PFSK-1 (cell line): ENCODE results near the gene NTN1.

Experiments used
- POLR2AphosphoS5 ChIP-seq: IDR thresholded peaks from 2 replicates; pipeline ENCODE4 v1.6.1; 2012; ENCODE audit warnings: low read depth, mild to moderate bottlenecking, control low read depth, low read length, moderate library complexity
- SIN3A ChIP-seq: IDR thresholded peaks from 2 replicates; pipeline ENCODE4 v1.6.1; 2012; ENCODE audit warnings: mild to moderate bottlenecking, low read length, moderate library complexity, borderline replicate concordance; ENCODE audit not compliant: insufficient read depth
- TAF1 ChIP-seq: IDR thresholded peaks from 2 replicates; pipeline ENCODE4 v1.6.1; 2012; ENCODE audit warnings: low read length, control low read depth, borderline replicate concordance; ENCODE audit not compliant: insufficient read depth
- TF ChIP-seq, protein P1 (sequence below), 2 experiments: IDR thresholded peaks; 2 replicates each; pipeline versions ENCODE4 v1.6.1 to v1.8.0; 2011 to 2012; ENCODE audit warnings: low read depth in 2 of 2, low read length in 2 of 2, control low read depth in 1 of 2, inconsistent platforms in 1 of 2, mild to moderate bottlenecking in 1 of 2, moderate library complexity in 1 of 2; ENCODE audit not compliant: insufficient read depth in 1 of 2

- TF ChIP-seq TAF1 (no peak), POLR2AphosphoS5 (no peak), SIN3A (no peak)
- TF ChIP-seq, protein P1, sequence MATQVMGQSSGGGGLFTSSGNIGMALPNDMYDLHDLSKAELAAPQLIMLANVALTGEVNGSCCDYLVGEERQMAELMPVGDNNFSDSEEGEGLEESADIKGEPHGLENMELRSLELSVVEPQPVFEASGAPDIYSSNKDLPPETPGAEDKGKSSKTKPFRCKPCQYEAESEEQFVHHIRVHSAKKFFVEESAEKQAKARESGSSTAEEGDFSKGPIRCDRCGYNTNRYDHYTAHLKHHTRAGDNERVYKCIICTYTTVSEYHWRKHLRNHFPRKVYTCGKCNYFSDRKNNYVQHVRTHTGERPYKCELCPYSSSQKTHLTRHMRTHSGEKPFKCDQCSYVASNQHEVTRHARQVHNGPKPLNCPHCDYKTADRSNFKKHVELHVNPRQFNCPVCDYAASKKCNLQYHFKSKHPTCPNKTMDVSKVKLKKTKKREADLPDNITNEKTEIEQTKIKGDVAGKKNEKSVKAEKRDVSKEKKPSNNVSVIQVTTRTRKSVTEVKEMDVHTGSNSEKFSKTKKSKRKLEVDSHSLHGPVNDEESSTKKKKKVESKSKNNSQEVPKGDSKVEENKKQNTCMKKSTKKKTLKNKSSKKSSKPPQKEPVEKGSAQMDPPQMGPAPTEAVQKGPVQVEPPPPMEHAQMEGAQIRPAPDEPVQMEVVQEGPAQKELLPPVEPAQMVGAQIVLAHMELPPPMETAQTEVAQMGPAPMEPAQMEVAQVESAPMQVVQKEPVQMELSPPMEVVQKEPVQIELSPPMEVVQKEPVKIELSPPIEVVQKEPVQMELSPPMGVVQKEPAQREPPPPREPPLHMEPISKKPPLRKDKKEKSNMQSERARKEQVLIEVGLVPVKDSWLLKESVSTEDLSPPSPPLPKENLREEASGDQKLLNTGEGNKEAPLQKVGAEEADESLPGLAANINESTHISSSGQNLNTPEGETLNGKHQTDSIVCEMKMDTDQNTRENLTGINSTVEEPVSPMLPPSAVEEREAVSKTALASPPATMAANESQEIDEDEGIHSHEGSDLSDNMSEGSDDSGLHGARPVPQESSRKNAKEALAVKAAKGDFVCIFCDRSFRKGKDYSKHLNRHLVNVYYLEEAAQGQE (IDR thresholded peaks at IDR 0.05; ENCODE audit: insufficient read depth in 1 of 2, low read depth in 2 of 2, low read length in 2 of 2) = no peak
Observed at GRCh38 chr17:9266031-9266680, 244.8 kb downstream of the NTN1 start.
